B cell (primary cell): ENCODE measurements around the gene DPYSL4.

Source experiments
- CTCF ChIP-seq: fragments of 200-600 bp; IDR thresholded peaks from one replicate; pipeline ENCODE4 v1.8.0; 2022; ENCODE audit warnings: antibody characterized with exemption, mild to moderate bottlenecking
- EZH2 ChIP-seq: IDR thresholded peaks from 2 replicates; pipeline ENCODE4 v1.6.1; 2012; ENCODE audit warnings: borderline replicate concordance, low read depth, mild to moderate bottlenecking, moderate library complexity, low read length; ENCODE audit not compliant: insufficient read depth, poor library complexity, severe bottlenecking

GRCh38 chr10:132209130-132209529, 22.4 kb downstream of the DPYSL4 start:
- TF ChIP-seq CTCF (no peak), EZH2 (no peak)
